Urinary bladder (tissue), 4 donors: Measurements from ENCODE around the gene SPAG17. TPM values are rescaled to one million over a fixed set of nuclear protein-coding genes. Genes with fewer than 3 reads are reported as not detected.

Source experiments
- DNase-seq: peaks from one replicate; pipeline ENCODE4 v3.0.0-alpha.2; 2015; ENCODE audit errors: extremely low spot score
- H3K27ac ChIP-seq: one replicate; pipeline ENCODE4 v1.5.1; 2013; ENCODE audit warnings: low read depth, mild to moderate bottlenecking, moderate library complexity
- H3K36me3 ChIP-seq: one replicate; pipeline ENCODE4 v1.6.1; 2013; ENCODE audit warnings: mild to moderate bottlenecking, moderate library complexity; ENCODE audit not compliant: insufficient read depth
- H3K4me1 ChIP-seq: one replicate; pipeline ENCODE4 v1.6.1; 2013; ENCODE audit warnings: mild to moderate bottlenecking, moderate library complexity; ENCODE audit not compliant: insufficient read depth
- H3K4me3 ChIP-seq: one replicate; pipeline ENCODE4 v1.5.1; 2013; ENCODE audit warnings: low read depth, low read length
- WGBS: extraction: QIAGEN DNeasy Blood & Tissue Kit; methylation state at CpG from one replicate; pipeline ENCODE4 v1.1.7; 2013; 5-methylcytosine and 5-hydroxymethylcytosine counted together
- polyA plus RNA-seq: library from polyadenylated mRNA; stranded (reverse); fragments of 200-250 nt; gene quantifications from one replicate; pipeline ENCODE4 v1.2.3, GENCODE V29; 2013
- total RNA-seq: library from RNA; depleted of rRNA; stranded (reverse); fragments of >200 nt; gene quantifications from one replicate; pipeline ENCODE4 v1.2.3, GENCODE V29; 2014
- donor health status: healthy with polysubstance abuse.
- donor health status: healthy.

The SPAG17 gene
- total and polyA plus RNA-seq, 2 donors, result 0.51 to 4.2 TPM

GRCh38 chr1:118151312-118151937 lies 33.6 kb downstream of the SPAG17 start:
- Histone ChIP-seq H3K4me3 (no peak overlapping the region), H3K4me1 (no peaks in the 10 kb centered on the region), H3K27ac (no peak overlapping the region), H3K36me3 (no peaks in the 10 kb centered on the region)
- DNase-seq, result no peak
- WGBS, result under 1% methylated on average over 6 of the region's 6 CpGs

- Histone ChIP-seq H3K4me1 (no peaks in the 10 kb centered on the region), H3K27ac (no peak overlapping the region), H3K36me3 (no peaks in the 10 kb centered on the region), H3K4me3 (no peak overlapping the region)
- DNase-seq, result no peak
- 83% methylated on average over 8 of the region's 8 CpGs for WGBS
These were observed 35.2 kb downstream of the SPAG17 start for GRCh38 chr1:118149799-118150198.

- no peaks in the 10 kb centered on the region for H3K4me1 ChIP-seq
- H3K4me3 ChIP-seq, result no peak overlapping the region
- H3K27ac ChIP-seq, result no peak overlapping the region
- WGBS, result 75% methylated on average over 7 of the region's 7 CpGs
- no peak for DNase-seq
- no peaks in the 10 kb centered on the region for H3K36me3 ChIP-seq
These were observed 37.0 kb downstream of the SPAG17 start for GRCh38 chr1:118148034-118148433.

- Histone ChIP-seq H3K4me1 (no peaks in the 10 kb centered on the region), H3K4me3 (no peak overlapping the region), H3K27ac (no peak overlapping the region), H3K36me3 (no peaks in the 10 kb centered on the region)
- 42% methylated on average over 1 of the region's 1 CpG for WGBS
- DNase-seq, result no peak
These were observed 37.5 kb downstream of the SPAG17 start for GRCh38 chr1:118147522-118147921.

GRCh38 chr1:118145721-118146120 lies 39.3 kb downstream of the SPAG17 start:
- WGBS, result 92% methylated on average over 2 of the region's 2 CpGs
- no peak overlapping the region for H3K4me3 ChIP-seq
- H3K27ac ChIP-seq, result no peak overlapping the region
- H3K36me3 ChIP-seq, result no peaks in the 10 kb centered on the region
- no peaks in the 10 kb centered on the region for H3K4me1 ChIP-seq
- DNase-seq, result no peak

GRCh38 chr1:118144684-118145083 lies 40.3 kb downstream of the SPAG17 start:
- Histone ChIP-seq H3K4me1 (no peaks in the 10 kb centered on the region), H3K36me3 (no peaks in the 10 kb centered on the region), H3K4me3 (no peak overlapping the region), H3K27ac (no peak overlapping the region)
- DNase-seq, result no peak
- 45% methylated on average over 7 of the region's 7 CpGs for WGBS

- Histone ChIP-seq H3K27ac (no peak overlapping the region), H3K36me3 (no peaks in the 10 kb centered on the region), H3K4me1 (no peaks in the 10 kb centered on the region), H3K4me3 (no peak overlapping the region)
- 85% methylated on average over 2 of the region's 2 CpGs for WGBS
- no peak for DNase-seq
These were observed 41.2 kb downstream of the SPAG17 start for GRCh38 chr1:118143831-118144230.

- H3K36me3 ChIP-seq, result no peaks in the 10 kb centered on the region
- 92% methylated on average over 1 of the region's 1 CpG for WGBS
- DNase-seq, result no peak
These were observed 41.9 kb downstream of the SPAG17 start for GRCh38 chr1:118143121-118143520.

GRCh38 chr1:118142546-118142945 lies 42.5 kb downstream of the SPAG17 start:
- DNase-seq, result no peak
- H3K4me1 ChIP-seq, result no peaks in the 10 kb centered on the region
- H3K36me3 ChIP-seq, result no peaks in the 10 kb centered on the region
- no peak overlapping the region for H3K4me3 ChIP-seq
- 56% methylated on average over 3 of the region's 3 CpGs for WGBS
- H3K27ac ChIP-seq, result no peak overlapping the region

More at GRCh38 chr1:118143121-118143520, 41.9 kb downstream of the SPAG17 start:
- no peak overlapping the region for H3K27ac ChIP-seq
- no peak overlapping the region for H3K4me3 ChIP-seq
- no peaks in the 10 kb centered on the region for H3K4me1 ChIP-seq

- Histone ChIP-seq H3K4me3 (no peak overlapping the region), H3K36me3 (no peaks in the 10 kb centered on the region), H3K4me1 (no peaks in the 10 kb centered on the region), H3K27ac (no peak overlapping the region)
- WGBS, result 82% methylated on average over 3 of the region's 3 CpGs
- no peak for DNase-seq
These were observed 47.1 kb downstream of the SPAG17 start for GRCh38 chr1:118137900-118138299.

GRCh38 chr1:118136187-118136941 lies 48.7 kb downstream of the SPAG17 start:
- Histone ChIP-seq H3K4me1 (no peaks in the 10 kb centered on the region), H3K27ac (no peak overlapping the region), H3K36me3 (no peaks in the 10 kb centered on the region), H3K4me3 (no peak overlapping the region)
- WGBS, result 22% methylated on average over 8 of the region's 8 CpGs
- DNase-seq, result no peak

GRCh38 chr1:118132000-118132399 lies 53.0 kb downstream of the SPAG17 start:
- 93% methylated on average over 5 of the region's 5 CpGs for WGBS
- no peaks in the 10 kb centered on the region for H3K36me3 ChIP-seq
- H3K27ac ChIP-seq, result no peak overlapping the region
- no peak overlapping the region for H3K4me3 ChIP-seq
- no peaks in the 10 kb centered on the region for H3K4me1 ChIP-seq
- DNase-seq, result no peak

- no peak for DNase-seq
- Histone ChIP-seq H3K36me3 (no peaks in the 10 kb centered on the region), H3K4me1 (no peaks in the 10 kb centered on the region), H3K27ac (no peak overlapping the region), H3K4me3 (no peak overlapping the region)
- WGBS, result 68% methylated on average over 1 of the region's 1 CpG
These were observed 56.3 kb downstream of the SPAG17 start for GRCh38 chr1:118128761-118129160.

- WGBS, result 61% methylated on average over 3 of the region's 3 CpGs
- Histone ChIP-seq H3K27ac (no peak overlapping the region), H3K4me3 (no peak overlapping the region), H3K4me1 (no peaks in the 10 kb centered on the region), H3K36me3 (no peaks in the 10 kb centered on the region)
- DNase-seq, result no peak
These were observed 61.0 kb downstream of the SPAG17 start for GRCh38 chr1:118124064-118124463.
